HepG2 (cell line): ENCODE data around the gene TEX14. TPM values are rescaled to one million over a fixed set of nuclear protein-coding genes. Genes with fewer than 3 reads are reported as not detected.

Experiments used
- FOXM1 ChIP-seq: sonication (generic); formaldehyde crosslinking; IDR thresholded peaks from 2 replicates; pipeline ENCODE4 v1.5.0; 2020; ENCODE audit warnings: missing genetic modification reagents
- GTF2F1 ChIP-seq: fragments of 150-350 bp; IDR thresholded peaks from 2 replicates; pipeline ENCODE4 v1.6.1; 2014; ENCODE audit warnings: low read length
- MAFK ChIP-seq, 2 experiments: IDR thresholded peaks in 1 of 2; conservative IDR thresholded peaks in 1 of 2; 2 replicates each; pipeline ENCODE4 v1.6.1; 2011; ENCODE audit warnings: improper control_type of control experiment in 2 of 2, low read length in 2 of 2
- MIER3 ChIP-seq: IDR thresholded peaks from 2 replicates; pipeline ENCODE4 v1.6.1; 2016; ENCODE audit warnings: missing compliant biosample characterization, borderline replicate concordance
- NCOA5 ChIP-seq: sonication (generic); formaldehyde crosslinking; IDR thresholded peaks from 2 replicates; pipeline ENCODE4 v1.4.0; 2020; ENCODE audit warnings: missing genetic modification reagents
- NCOR1 ChIP-seq: fragments of 200-600 bp; sonication (generic); IDR thresholded peaks from 2 replicates; pipeline ENCODE4 v1.7.0; 2017; ENCODE audit warnings: antibody characterized with exemption, low read length, borderline replicate concordance
- NFATC3 ChIP-seq: sonication (generic); formaldehyde crosslinking; IDR thresholded peaks from 2 replicates; pipeline ENCODE4 v1.5.1; 2020; ENCODE audit warnings: mild to moderate bottlenecking, missing genetic modification reagents
- NR1H2 ChIP-seq: sonication (generic); formaldehyde crosslinking; IDR thresholded peaks from 2 replicates; pipeline ENCODE4 v1.8.1; 2022; ENCODE audit warnings: low read depth, missing genetic modification reagents, borderline replicate concordance
- SIN3B ChIP-seq: fragments of 150-350 bp; IDR thresholded peaks from 2 replicates; pipeline ENCODE4 v1.6.1; 2014; ENCODE audit warnings: low read length
- SKI ChIP-seq: fragments of 450-650 bp; IDR thresholded peaks from one replicate; pipeline ENCODE4 v1.6.1; 2018; ENCODE audit warnings: mild to moderate bottlenecking; ENCODE audit not compliant: partially characterized antibody
- SMAD3 ChIP-seq: sonication (generic); formaldehyde crosslinking; IDR thresholded peaks from 2 replicates; pipeline ENCODE4 v1.4.0; 2020; ENCODE audit warnings: missing genetic modification reagents
- ZBTB3 ChIP-seq: sonication (generic); formaldehyde crosslinking; IDR thresholded peaks from 2 replicates; pipeline ENCODE4 v1.4.0; 2020; ENCODE audit warnings: low read depth, mild to moderate bottlenecking, moderate library complexity, missing genetic modification reagents, borderline replicate concordance
- ZKSCAN5 ChIP-seq: sonication (generic); formaldehyde crosslinking; IDR thresholded peaks from 2 replicates; pipeline ENCODE4 v1.5.1; 2020; ENCODE audit warnings: mild to moderate bottlenecking, missing genetic modification reagents
- ZNF34 ChIP-seq: sonication (generic); formaldehyde crosslinking; IDR thresholded peaks from 2 replicates; pipeline ENCODE4 v1.4.0; 2020; ENCODE audit warnings: mild to moderate bottlenecking, missing genetic modification reagents, borderline replicate concordance
- ZNF629 ChIP-seq: sonication (generic); formaldehyde crosslinking; conservative IDR thresholded peaks from 2 replicates; pipeline ENCODE4 v1.5.0; 2020; ENCODE audit warnings: missing genetic modification reagents
- ZSCAN20 ChIP-seq: sonication (generic); formaldehyde crosslinking; IDR thresholded peaks from 2 replicates; pipeline ENCODE4 v1.4.0; 2020; ENCODE audit warnings: missing genetic modification reagents, mild to moderate bottlenecking, borderline replicate concordance
- polyA plus RNA-seq, 8 experiments: library from polyadenylated mRNA; depleted of rRNA in 3 of 8; stranded (reverse) in 7 of 8; unstranded in 1 of 8; fragments of >200 nt; fragmentation: Illumina TruSeq in 4 of 8; extraction: Trizol in 4 of 8; gene quantifications; 2 replicates each; pipeline versions ENCODE4 v1.2.1 to v1.2.3, GENCODE V29; 2011 to 2016; ENCODE audit warnings: low read depth in 4 of 8, missing spikeins in 1 of 8, mixed read lengths in 1 of 8; ENCODE audit not compliant: insufficient read depth in 1 of 8
- total RNA-seq, 5 experiments: library from RNA; depleted of rRNA; stranded (reverse); fragments of >200 nt; fragmentation: Illumina TruSeq; extraction: Trizol; gene quantifications; 2 replicates each; pipeline ENCODE4 v1.2.3, GENCODE V29; 2016; ENCODE audit warnings: low read depth in 1 of 5
- TF ChIP-seq, protein P1 (sequence below): sonication (generic); formaldehyde crosslinking; IDR thresholded peaks from 2 replicates; pipeline ENCODE4 v1.4.0; 2020; ENCODE audit warnings: mild to moderate bottlenecking, missing genetic modification reagents
- TF ChIP-seq, protein P2 (sequence below): sonication (generic); formaldehyde crosslinking; IDR thresholded peaks from 2 replicates; pipeline ENCODE4 v1.5.1; 2020; ENCODE audit warnings: mild to moderate bottlenecking, missing genetic modification reagents, borderline replicate concordance
- TF ChIP-seq, protein P3 (sequence below): sonication (generic); formaldehyde crosslinking; IDR thresholded peaks from 2 replicates; pipeline ENCODE4 v1.4.0; 2020; ENCODE audit warnings: missing genetic modification reagents

Gene TEX14
- total and polyA plus RNA-seq, 2 of the 13 experiments (the other 11 are each of a cell fraction or from before 2014, with no cell fraction given) = 0.04 to 0.07 TPM

DNA sequence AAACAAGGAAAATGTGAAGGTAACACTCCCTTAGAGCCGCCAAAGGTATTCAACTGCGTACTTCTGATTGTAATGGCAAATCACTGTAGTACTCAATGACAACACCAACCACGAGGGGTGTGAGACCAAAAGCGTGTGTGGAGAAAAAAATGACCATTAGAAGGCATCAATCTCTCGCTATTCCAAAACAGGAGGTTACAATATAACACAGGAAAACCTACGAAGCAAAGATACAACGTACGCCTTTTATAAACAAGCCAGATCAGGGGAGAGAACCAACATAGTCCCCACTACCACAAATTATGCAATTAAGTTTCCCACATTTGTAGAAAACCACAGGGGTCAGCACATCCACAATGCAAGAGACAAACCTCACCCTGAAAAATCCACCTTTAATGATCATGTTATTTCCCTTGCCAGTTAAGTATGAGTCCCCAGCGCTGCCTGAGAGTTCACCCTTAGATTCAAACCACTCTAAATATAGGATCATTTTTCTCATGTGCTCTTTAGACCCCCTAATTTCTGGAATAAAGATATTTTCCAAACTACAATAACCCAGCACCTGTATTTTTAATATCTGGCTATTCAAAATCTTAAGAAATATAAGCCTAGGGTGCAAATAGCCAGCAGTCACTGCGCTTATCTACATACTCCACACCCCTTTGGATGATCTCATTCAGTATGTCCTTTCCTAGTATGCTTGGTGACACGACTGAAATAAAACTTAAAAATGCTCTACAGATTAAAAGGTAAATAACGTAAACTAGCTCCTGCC, 12.4 kb downstream of the TEX14 start (continued):
- TF ChIP-seq MIER3 (CRISPR knock-in tag) (no peak), NR1H2 (CRISPR knock-in tag) (no peak), NCOA5 (CRISPR knock-in tag) (no peak), SKI (no peak), ZKSCAN5 (CRISPR knock-in tag) (no peak), ZNF34 (CRISPR knock-in tag) (no peak), NCOR1 (no peak), ZBTB3 (CRISPR knock-in tag) (no peak), ZNF629 (CRISPR knock-in tag) (no peak), SIN3B (no peak), ZSCAN20 (no peak), SMAD3 (CRISPR knock-in tag) (no peak), NFATC3 (no peak), FOXM1 (CRISPR knock-in tag) (no peak), GTF2F1 (peak; percentile 97), MAFK (conservative IDR thresholded peaks at IDR 0.05 in 1 of 2, IDR thresholded peaks at IDR 0.05 in 1 of 2; ENCODE audit: low read length in 2 of 2) (peak in 1 of 2 experiments; percentile 50; a peak in 3 of 4 replicates)
- TF ChIP-seq, protein P1, sequence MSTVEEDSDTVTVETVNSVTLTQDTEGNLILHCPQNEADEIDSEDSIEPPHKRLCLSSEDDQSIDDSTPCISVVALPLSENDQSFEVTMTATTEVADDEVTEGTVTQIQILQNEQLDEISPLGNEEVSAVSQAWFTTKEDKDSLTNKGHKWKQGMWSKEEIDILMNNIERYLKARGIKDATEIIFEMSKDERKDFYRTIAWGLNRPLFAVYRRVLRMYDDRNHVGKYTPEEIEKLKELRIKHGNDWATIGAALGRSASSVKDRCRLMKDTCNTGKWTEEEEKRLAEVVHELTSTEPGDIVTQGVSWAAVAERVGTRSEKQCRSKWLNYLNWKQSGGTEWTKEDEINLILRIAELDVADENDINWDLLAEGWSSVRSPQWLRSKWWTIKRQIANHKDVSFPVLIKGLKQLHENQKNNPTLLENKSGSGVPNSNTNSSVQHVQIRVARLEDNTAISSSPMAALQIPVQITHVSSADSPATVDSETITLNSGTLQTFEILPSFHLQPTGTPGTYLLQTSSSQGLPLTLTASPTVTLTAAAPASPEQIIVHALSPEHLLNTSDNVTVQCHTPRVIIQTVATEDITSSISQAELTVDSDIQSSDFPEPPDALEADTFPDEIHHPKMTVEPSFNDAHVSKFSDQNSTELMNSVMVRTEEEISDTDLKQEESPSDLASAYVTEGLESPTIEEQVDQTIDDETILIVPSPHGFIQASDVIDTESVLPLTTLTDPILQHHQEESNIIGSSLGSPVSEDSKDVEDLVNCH (CRISPR knock-in tag) = no peak
- TF ChIP-seq, protein P2, sequence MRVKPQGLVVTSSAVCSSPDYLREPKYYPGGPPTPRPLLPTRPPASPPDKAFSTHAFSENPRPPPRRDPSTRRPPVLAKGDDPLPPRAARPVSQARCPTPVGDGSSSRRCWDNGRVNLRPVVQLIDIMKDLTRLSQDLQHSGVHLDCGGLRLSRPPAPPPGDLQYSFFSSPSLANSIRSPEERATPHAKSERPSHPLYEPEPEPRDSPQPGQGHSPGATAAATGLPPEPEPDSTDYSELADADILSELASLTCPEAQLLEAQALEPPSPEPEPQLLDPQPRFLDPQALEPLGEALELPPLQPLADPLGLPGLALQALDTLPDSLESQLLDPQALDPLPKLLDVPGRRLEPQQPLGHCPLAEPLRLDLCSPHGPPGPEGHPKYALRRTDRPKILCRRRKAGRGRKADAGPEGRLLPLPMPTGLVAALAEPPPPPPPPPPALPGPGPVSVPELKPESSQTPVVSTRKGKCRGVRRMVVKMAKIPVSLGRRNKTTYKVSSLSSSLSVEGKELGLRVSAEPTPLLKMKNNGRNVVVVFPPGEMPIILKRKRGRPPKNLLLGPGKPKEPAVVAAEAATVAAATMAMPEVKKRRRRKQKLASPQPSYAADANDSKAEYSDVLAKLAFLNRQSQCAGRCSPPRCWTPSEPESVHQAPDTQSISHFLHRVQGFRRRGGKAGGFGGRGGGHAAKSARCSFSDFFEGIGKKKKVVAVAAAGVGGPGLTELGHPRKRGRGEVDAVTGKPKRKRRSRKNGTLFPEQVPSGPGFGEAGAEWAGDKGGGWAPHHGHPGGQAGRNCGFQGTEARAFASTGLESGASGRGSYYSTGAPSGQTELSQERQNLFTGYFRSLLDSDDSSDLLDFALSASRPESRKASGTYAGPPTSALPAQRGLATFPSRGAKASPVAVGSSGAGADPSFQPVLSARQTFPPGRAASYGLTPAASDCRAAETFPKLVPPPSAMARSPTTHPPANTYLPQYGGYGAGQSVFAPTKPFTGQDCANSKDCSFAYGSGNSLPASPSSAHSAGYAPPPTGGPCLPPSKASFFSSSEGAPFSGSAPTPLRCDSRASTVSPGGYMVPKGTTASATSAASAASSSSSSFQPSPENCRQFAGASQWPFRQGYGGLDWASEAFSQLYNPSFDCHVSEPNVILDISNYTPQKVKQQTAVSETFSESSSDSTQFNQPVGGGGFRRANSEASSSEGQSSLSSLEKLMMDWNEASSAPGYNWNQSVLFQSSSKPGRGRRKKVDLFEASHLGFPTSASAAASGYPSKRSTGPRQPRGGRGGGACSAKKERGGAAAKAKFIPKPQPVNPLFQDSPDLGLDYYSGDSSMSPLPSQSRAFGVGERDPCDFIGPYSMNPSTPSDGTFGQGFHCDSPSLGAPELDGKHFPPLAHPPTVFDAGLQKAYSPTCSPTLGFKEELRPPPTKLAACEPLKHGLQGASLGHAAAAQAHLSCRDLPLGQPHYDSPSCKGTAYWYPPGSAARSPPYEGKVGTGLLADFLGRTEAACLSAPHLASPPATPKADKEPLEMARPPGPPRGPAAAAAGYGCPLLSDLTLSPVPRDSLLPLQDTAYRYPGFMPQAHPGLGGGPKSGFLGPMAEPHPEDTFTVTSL (CRISPR knock-in tag) = no peak
- TF ChIP-seq, protein P3, sequence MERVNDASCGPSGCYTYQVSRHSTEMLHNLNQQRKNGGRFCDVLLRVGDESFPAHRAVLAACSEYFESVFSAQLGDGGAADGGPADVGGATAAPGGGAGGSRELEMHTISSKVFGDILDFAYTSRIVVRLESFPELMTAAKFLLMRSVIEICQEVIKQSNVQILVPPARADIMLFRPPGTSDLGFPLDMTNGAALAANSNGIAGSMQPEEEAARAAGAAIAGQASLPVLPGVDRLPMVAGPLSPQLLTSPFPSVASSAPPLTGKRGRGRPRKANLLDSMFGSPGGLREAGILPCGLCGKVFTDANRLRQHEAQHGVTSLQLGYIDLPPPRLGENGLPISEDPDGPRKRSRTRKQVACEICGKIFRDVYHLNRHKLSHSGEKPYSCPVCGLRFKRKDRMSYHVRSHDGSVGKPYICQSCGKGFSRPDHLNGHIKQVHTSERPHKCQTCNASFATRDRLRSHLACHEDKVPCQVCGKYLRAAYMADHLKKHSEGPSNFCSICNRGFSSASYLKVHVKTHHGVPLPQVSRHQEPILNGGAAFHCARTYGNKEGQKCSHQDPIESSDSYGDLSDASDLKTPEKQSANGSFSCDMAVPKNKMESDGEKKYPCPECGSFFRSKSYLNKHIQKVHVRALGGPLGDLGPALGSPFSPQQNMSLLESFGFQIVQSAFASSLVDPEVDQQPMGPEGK = no peak
